M059J (cell line): Measurements from ENCODE around the gene TAGLN3. TPM values are rescaled to one million over a fixed set of nuclear protein-coding genes. Genes with fewer than 3 reads are reported as not detected.

Source experiments
- DNase-seq: peaks from one replicate; pipeline ENCODE4 v3.0.0-alpha.2; 2012; ENCODE audit warnings: low read depth
- total RNA-seq: library from RNA; depleted of rRNA; stranded (reverse); fragments of >200 nt; shearing (Covaris generic); gene quantifications from 2 replicates; pipeline ENCODE4 v1.2.3, GENCODE V29; 2014; rRNA removed

TAGLN3 gene
- total RNA-seq, 1 experiment from 2014 or later, result 3.2 TPM

- no peak for DNase-seq
Measured at GRCh38 chr3:112048911-112049310, 50.2 kb downstream of the TAGLN3 start.

DNA sequence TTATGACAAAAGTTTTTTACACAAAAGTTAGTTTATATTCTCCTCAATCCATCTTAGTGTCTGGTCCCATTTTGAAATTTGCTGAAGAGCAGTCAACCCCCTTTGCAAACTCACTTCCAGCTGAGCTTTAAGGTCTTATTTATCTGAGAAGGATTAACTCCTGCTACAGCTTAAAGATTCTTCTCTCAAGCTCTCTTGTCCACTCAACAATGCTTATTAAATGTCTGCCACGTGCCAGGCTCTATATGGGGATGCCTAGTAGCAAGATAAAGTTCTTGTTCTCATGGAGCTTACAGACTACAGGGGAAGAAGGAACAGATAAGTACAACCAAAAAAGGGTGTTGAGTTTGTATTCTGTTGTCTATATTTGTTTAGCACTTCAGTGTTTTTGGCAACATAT lies 54.5 kb downstream of the TAGLN3 start:
- no peak for DNase-seq

- DNase-seq, result peak; percentile 67
Measured at GRCh38 chr3:112056451-112056929, 57.8 kb downstream of the TAGLN3 start.

- no peak for DNase-seq
Measured at GRCh38 chr3:112059497-112059896, 60.8 kb downstream of the TAGLN3 start.

- peak; percentile 43 for DNase-seq
Measured at GRCh38 chr3:112061152-112061551, 62.4 kb downstream of the TAGLN3 start.

Other genes starting within 250 kb of the TAGLN3 start
- 63.7 and 89.3 TPM in 2 replicates for gene PHLDB2, start 139.7 kb upstream of the TAGLN3 start, total RNA-seq
- gene ABHD10, start 19.9 kb upstream of the TAGLN3 start, total RNA-seq, result 43.9 and 71.9 TPM in 2 replicates
- not detected in 2 replicates for gene TMPRSS7, start 35.8 kb downstream of the TAGLN3 start, total RNA-seq
- gene C3orf52, start 87.5 kb downstream of the TAGLN3 start, total RNA-seq, result 10.9 and 12.6 TPM in 2 replicates
- gene GCSAM, start 134.3 kb downstream of the TAGLN3 start, total RNA-seq, result not detected in 2 replicates